GM12878 (cell line): ENCODE results near the gene ATRNL1. TPM values are rescaled to one million over a fixed set of nuclear protein-coding genes. Genes with fewer than 3 reads are reported as not detected.
A peak's percentile ranks its signal among the peaks of the same experiment; 100 is the strongest.

Source experiments
- ATAC-seq: fragments of 200-7000 bp; cut with Tn5 transposase; 3 replicates; pipeline ENCODE4 v1.9.1; 2020; ENCODE audit warnings: mild to moderate bottlenecking, moderate library complexity
- BruUV-seq: library from RNA; stranded (reverse); fragments of 400-500 nt; replicated peaks from 2 replicates; lab custom pipeline; 2021; lab: Mats Ljungman, UMichigan
- CTCF ChIA-PET: fragments of 300-600 bp; sonication (Branson Sonifier 250); formaldehyde crosslinking; extraction: SDS; loops from one replicate; lab custom pipeline; 2021; ENCODE audit warnings: inconsistent platforms; lab: Yijun Ruan, JAX
- POLR2A ChIA-PET: fragments of 350-600 bp; formaldehyde crosslinking; extraction: SDS; loops from one replicate; lab custom pipeline; 2021; ENCODE audit warnings: inconsistent platforms; lab: Charles Lee
- RAD21 ChIA-PET: fragments of 300-600 bp; sonication (Branson Sonifier 250); formaldehyde crosslinking; loops from one replicate; lab custom pipeline; 2023; ENCODE audit warnings: antibody characterized with exemption; ENCODE audit not compliant: unreplicated experiment; lab: Charles Lee
- SMC1A ChIA-PET: fragments of 300-600 bp; sonication (Branson Sonifier 250); formaldehyde crosslinking; loops from one replicate; lab custom pipeline; 2023; ENCODE audit not compliant: unreplicated experiment, uncharacterized antibody; lab: Charles Lee
- DNase-seq: peaks from one replicate; pipeline ENCODE4 v3.0.0-alpha.2; 2011; ENCODE audit warnings: low read depth, low spot score
- FAIRE-seq: peaks from 3 replicates; lab custom pipeline; 2011; peaks lifted over from hg19 to GRCh38; lab: Jason Lieb, UNC
- H2AFZ ChIP-seq: 2 replicates; pipeline ENCODE4 v1.6.0; 2011; ENCODE audit warnings: low read depth, low read length, control low read depth; ENCODE audit not compliant: control insufficient read depth
- H3K27ac ChIP-seq: 2 replicates; pipeline ENCODE4 v1.5.1; 2011; ENCODE audit warnings: control low read depth; ENCODE audit not compliant: control insufficient read depth, insufficient read depth
- H3K27me3 ChIP-seq, 2 experiments: replicated peaks in 1 of 2; 2 replicates each; pipeline versions ENCODE4 v1.6.0 to v1.6.1; 2011; ENCODE audit warnings: low read length in 1 of 2; ENCODE audit not compliant: control insufficient read depth in 2 of 2, insufficient read depth in 2 of 2
- H3K36me3 ChIP-seq, 2 experiments: 2 replicates each; pipeline ENCODE4 v1.5.1; 2011; ENCODE audit warnings: low read length in 1 of 2; ENCODE audit not compliant: control insufficient read depth in 2 of 2, insufficient read depth in 2 of 2
- H3K4me1 ChIP-seq: 2 replicates; pipeline ENCODE4 v1.6.1; 2011; ENCODE audit warnings: mild to moderate bottlenecking, low read length, moderate library complexity, mixed read lengths; ENCODE audit not compliant: control insufficient read depth, insufficient read depth
- H3K4me2 ChIP-seq: 2 replicates; pipeline ENCODE4 v1.6.0; 2011; ENCODE audit warnings: control low read depth; ENCODE audit not compliant: control insufficient read depth, insufficient read depth
- H3K4me3 ChIP-seq: fragments of 200-600 bp; sonication (generic); 2 replicates; pipeline ENCODE4 v1.5.1; 2016
- H3K79me2 ChIP-seq: 2 replicates; pipeline ENCODE4 v1.6.0; 2011; ENCODE audit warnings: low read length; ENCODE audit not compliant: control insufficient read depth, insufficient read depth
- H3K9ac ChIP-seq: 2 replicates; pipeline ENCODE4 v1.8.0; 2011; ENCODE audit warnings: low read length, control low read depth, mixed read lengths; ENCODE audit not compliant: control insufficient read depth, insufficient read depth
- H3K9me3 ChIP-seq: replicated peaks from 3 replicates; pipeline ENCODE4 v1.5.1; 2011; ENCODE audit warnings: mild to moderate bottlenecking, low read length; ENCODE audit not compliant: control insufficient read depth, insufficient read depth
- H4K20me1 ChIP-seq: 2 replicates; pipeline ENCODE4 v1.6.0; 2011; ENCODE audit not compliant: control insufficient read depth, insufficient read depth
- BCLAF1 ChIP-seq: fragments of 450-650 bp; IDR thresholded peaks from 2 replicates; pipeline ENCODE4 v1.6.1; 2017; ENCODE audit warnings: antibody characterized with exemption, mild to moderate bottlenecking, moderate library complexity
- CTCF ChIP-seq, 3 experiments: IDR thresholded peaks in 2 of 3; conservative IDR thresholded peaks in 1 of 3; 2 replicates each; pipeline ENCODE4 v1.5.1; 2011; ENCODE audit warnings: low read depth in 3 of 3, low read length in 3 of 3, mild to moderate bottlenecking in 3 of 3, control low read depth in 2 of 3, moderate library complexity in 2 of 3, inconsistent platforms in 1 of 3, mixed read lengths in 1 of 3; ENCODE audit not compliant: control insufficient read depth in 2 of 3, insufficient read depth in 1 of 3; ENCODE audit errors: extremely low read depth in 1 of 3
- ELK1 ChIP-seq: IDR thresholded peaks from 2 replicates; pipeline ENCODE4 v1.6.1; 2012; ENCODE audit warnings: low read depth, low read length, improper control_type of control experiment
- FOXM1 ChIP-seq: IDR thresholded peaks from 2 replicates; pipeline ENCODE4 v1.6.1; 2012; ENCODE audit warnings: low read depth, mild to moderate bottlenecking, inconsistent platforms, low read length, moderate library complexity
- IRF3 ChIP-seq: fragments of 450-650 bp; IDR thresholded peaks from 2 replicates; pipeline ENCODE4 v1.6.1; 2014; ENCODE audit warnings: mild to moderate bottlenecking
- KAT2A ChIP-seq: conservative IDR thresholded peaks from 2 replicates; pipeline ENCODE4 v1.6.1; 2011; ENCODE audit warnings: low read depth, low read length; ENCODE audit not compliant: control insufficient read depth
- NR2C2 ChIP-seq: IDR thresholded peaks from 2 replicates; pipeline ENCODE4 v1.6.1; 2011; ENCODE audit warnings: borderline replicate concordance, low read depth; ENCODE audit not compliant: control insufficient read depth, insufficient read length
- SPI1 ChIP-seq: IDR thresholded peaks from 2 replicates; pipeline ENCODE4 v1.6.1; 2011; ENCODE audit warnings: low read depth, mild to moderate bottlenecking, low read length, moderate library complexity, borderline replicate concordance; ENCODE audit not compliant: insufficient read depth
- ZBTB33 ChIP-seq: fragments of 450-650 bp; IDR thresholded peaks from 2 replicates; pipeline ENCODE4 v1.6.1; 2017; ENCODE audit warnings: mild to moderate bottlenecking
- ZNF384 ChIP-seq: IDR thresholded peaks from 2 replicates; pipeline ENCODE4 v1.6.1; 2012; ENCODE audit warnings: low read depth, mild to moderate bottlenecking, low read length, improper control_type of control experiment, borderline replicate concordance
- WGBS: methylation state at CpG from one replicate; pipeline ENCODE4 v1.1.6; 2016; ENCODE audit warnings: low lambda C conversion rate; ENCODE audit not compliant: insufficient replicate concordance, insufficient coverage; ENCODE audit errors: missing lambda C conversion rate; 5-methylcytosine and 5-hydroxymethylcytosine counted together
- in situ Hi-C: fragments of 300-500 bp; cut with MboI; formaldehyde crosslinking; loops from 9 replicates; pipeline ENCODE4 v1.14.3; 2018; ENCODE audit warnings: mixed read lengths
- intact Hi-C: fragments of 100-400 bp; cut with micrococcal nuclease; formaldehyde crosslinking; loops from one replicate; pipeline ENCODE4 v1.14.2; 2022; ENCODE audit not compliant: unreplicated experiment
- polyA plus RNA-seq, 11 experiments: library from polyadenylated mRNA; depleted of rRNA in 4 of 11; unstranded in 6 of 11; stranded (reverse) in 5 of 11; fragments of >200 nt; fragmentation: Nextera tagmentation in 4 of 11; fragmentation: Illumina TruSeq in 1 of 11; extraction: Ambion mirVana in 4 of 11; extraction: Trizol in 1 of 11; gene quantifications; 1 replicate in 1 of 11; 2 replicates in 10 of 11; pipeline versions ENCODE4 v1.2.1 to v1.2.3, GENCODE V29; 2011 to 2016; ENCODE audit warnings: inconsistent platforms in 2 of 11, missing spikeins in 2 of 11, low read depth in 1 of 11
- total RNA-seq, 4 experiments: library from RNA; depleted of rRNA in 3 of 4; stranded (reverse); fragments of >200 nt in 3 of 4; fragmentation: Illumina TruSeq in 1 of 4; extraction: Trizol in 1 of 4; gene quantifications; 2 replicates each; pipeline versions ENCODE4 v1.2.1 to v1.2.3, GENCODE V29; 2013 to 2021

ATRNL1 gene
- total and polyA plus RNA-seq, 10 of the 15 experiments (the other 5 are each of a cell fraction or from before 2014, with no cell fraction given) = 0.03 to 1.4 (median 0.34) TPM

- TF ChIP-seq ELK1 = no peak
- no peak for TF ChIP-seq NR2C2
- no peak for TF ChIP-seq FOXM1
- no peak for TF ChIP-seq ZBTB33
Observed at GRCh38 chr10:115503546-115503945, 410.4 kb downstream of the ATRNL1 start (continued).

- 50% methylated on average over 2 of the region's 2 CpGs for WGBS
- SMC1A ChIA-PET = no interaction called here
Observed at GRCh38 chr10:115514895-115515294, 421.7 kb downstream of the ATRNL1 start.

More at GRCh38 chr10:115514895-115515294, 421.7 kb downstream of the ATRNL1 start:
- Histone ChIP-seq H3K9ac (no peak overlapping the region), H3K27me3 (no peaks in the 10 kb centered on the region), H3K4me3 (no peak overlapping the region), H3K27ac (no peak overlapping the region), H3K9me3 (no peaks in the 10 kb centered on the region), H3K79me2 (no peaks in the 10 kb centered on the region), H3K4me2 (no peak overlapping the region), H2AFZ (no peak overlapping the region), H4K20me1 (no peaks in the 10 kb centered on the region), H3K36me3 (no peaks in the 10 kb centered on the region), H3K4me1 (no peaks in the 10 kb centered on the region)
- ChIA-PET POLR2A (no interaction called here), CTCF (no interaction called here), RAD21 (no interaction called here)
- FAIRE-seq = no peak
- no TSS peak for BruUV-seq
- no peak for DNase-seq
- TF ChIP-seq IRF3 = no peak
- no peak for TF ChIP-seq ZNF384
- no peak for TF ChIP-seq CTCF (IDR thresholded peaks at IDR 0.05 in 2 of 3, conservative IDR thresholded peaks at IDR 0.05 in 1 of 3; ENCODE audit: control insufficient read depth in 2 of 3, extremely low read depth in 1 of 3, insufficient read depth in 1 of 3, low read depth in 3 of 3, low read length in 3 of 3)
- TF ChIP-seq BCLAF1 = no peak
- TF ChIP-seq SPI1 = peak; percentile 31; the same call in 1 of the 2 replicates
- no peak for TF ChIP-seq KAT2A
- intact Hi-C loops (no loop called here), in situ Hi-C loops (no loop called here)
- ATAC-seq = no peak
